ENCODE results near the gene KCMF1.
"Not testable (repeated sequence)": the region's sequence is repeated elsewhere in the genome, so short reads cannot be mapped to it uniquely, and the experiment has no call there.

Gene KCMF1

DNA sequence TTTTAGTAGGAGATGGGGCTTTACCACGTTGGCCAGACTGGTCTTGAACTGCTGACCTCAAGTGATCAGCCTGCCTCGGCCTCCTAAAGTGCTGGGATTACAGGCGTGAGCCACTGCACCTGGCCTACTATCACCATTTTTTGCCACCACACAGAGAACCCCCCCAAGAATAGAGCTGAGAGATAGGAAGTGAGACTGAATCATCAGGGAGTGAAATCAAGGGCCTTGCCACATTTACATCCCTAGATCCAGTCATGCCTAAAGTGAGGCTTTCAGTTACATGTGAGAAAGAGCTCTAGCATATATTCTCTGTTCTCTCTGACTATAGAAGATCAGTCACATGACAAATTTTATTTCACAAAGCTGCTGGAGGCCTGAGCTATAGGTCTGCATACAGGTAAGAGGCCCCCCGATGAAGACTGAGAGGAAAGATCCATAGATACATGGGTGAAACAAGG is 28.0 kb upstream of the KCMF1 start:
- H3K4me3 ChIP-seq (ENCODE audit: low read length): no peak overlapping the region
- no peaks in the 10 kb centered on the region for H3K36me3 ChIP-seq (ENCODE audit: insufficient read depth, low read length)

DNA sequence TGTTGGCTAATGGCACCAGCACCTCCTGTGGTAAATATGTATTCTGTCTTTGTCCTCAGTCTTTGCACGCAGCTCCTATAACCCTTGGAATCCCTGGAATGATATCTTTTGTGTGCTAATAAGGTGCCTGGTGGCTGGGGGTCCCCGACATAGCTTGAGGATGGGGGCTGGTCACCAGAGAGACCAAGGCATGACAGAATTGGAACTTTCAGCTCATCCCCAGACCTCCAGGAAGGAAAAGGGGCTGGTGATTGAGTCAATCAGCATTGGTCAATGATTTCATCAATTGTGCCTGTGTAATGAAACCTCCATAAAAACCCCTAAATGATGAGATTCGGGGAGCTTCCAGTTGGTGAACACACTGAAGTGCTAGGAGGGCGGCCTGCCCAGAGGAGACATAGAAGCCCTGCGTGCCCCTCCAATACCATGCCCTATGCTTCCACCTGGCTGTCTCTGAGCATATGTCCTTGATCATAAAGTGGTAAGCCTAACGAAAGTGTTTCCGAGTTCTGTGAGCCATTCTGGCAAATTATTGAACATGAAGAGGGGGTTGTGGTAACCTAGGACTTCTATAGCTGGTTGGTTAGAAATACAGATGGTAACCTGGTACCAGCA is 26.6 kb upstream of the KCMF1 start:
- Histone ChIP-seq H3K9me3 (ENCODE audit: low read length) (no peaks in the 10 kb centered on the region), H2AFZ (ENCODE audit: low read depth, low read length) (no peak overlapping the region), H3K4me3 (ENCODE audit: low read length) (no peak overlapping the region), H3K27me3 (ENCODE audit: insufficient read depth, low read length) (no peaks in the 10 kb centered on the region), H3K36me3 (ENCODE audit: insufficient read depth, low read length) (no peaks in the 10 kb centered on the region), H3K4me1 (ENCODE audit: insufficient read depth, low read length) (no peaks in the 10 kb centered on the region)

More for the DNA sequence above, 28.0 kb upstream of the KCMF1 start:
- Histone ChIP-seq H3K9me3 (ENCODE audit: low read length) (no peaks in the 10 kb centered on the region), H2AFZ (ENCODE audit: low read depth, low read length) (no peak overlapping the region), H3K27me3 (ENCODE audit: insufficient read depth, low read length) (no peaks in the 10 kb centered on the region), H3K4me1 (ENCODE audit: insufficient read depth, low read length) (no peaks in the 10 kb centered on the region)

DNA sequence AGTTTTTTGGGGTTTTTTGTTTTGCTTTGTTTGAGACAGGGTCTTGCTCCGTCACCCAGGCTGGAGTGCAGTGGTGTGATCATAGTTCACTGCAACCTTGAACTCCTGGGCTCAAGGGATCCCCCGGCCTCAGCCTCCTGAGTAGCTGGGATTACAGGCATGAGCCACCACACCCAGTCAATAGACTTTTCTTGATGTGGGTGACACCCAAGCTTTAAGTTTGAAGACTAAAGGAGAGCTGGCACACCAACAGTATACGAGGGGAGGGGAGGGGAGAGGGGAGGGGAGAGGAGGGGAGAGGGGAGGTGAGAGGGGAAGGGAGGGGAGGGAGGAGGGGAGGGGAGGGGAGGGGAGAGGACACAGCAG is 25.1 kb upstream of the KCMF1 start:
- H3K4me1 ChIP-seq (ENCODE audit: insufficient read depth, low read length); H3K9me3 ChIP-seq (ENCODE audit: low read length); H2AFZ ChIP-seq (ENCODE audit: low read depth, low read length); H3K27me3 ChIP-seq (ENCODE audit: insufficient read depth, low read length); H3K36me3 ChIP-seq (ENCODE audit: insufficient read depth, low read length); H3K4me3 ChIP-seq (ENCODE audit: low read length): not testable (repeated sequence)

DNA sequence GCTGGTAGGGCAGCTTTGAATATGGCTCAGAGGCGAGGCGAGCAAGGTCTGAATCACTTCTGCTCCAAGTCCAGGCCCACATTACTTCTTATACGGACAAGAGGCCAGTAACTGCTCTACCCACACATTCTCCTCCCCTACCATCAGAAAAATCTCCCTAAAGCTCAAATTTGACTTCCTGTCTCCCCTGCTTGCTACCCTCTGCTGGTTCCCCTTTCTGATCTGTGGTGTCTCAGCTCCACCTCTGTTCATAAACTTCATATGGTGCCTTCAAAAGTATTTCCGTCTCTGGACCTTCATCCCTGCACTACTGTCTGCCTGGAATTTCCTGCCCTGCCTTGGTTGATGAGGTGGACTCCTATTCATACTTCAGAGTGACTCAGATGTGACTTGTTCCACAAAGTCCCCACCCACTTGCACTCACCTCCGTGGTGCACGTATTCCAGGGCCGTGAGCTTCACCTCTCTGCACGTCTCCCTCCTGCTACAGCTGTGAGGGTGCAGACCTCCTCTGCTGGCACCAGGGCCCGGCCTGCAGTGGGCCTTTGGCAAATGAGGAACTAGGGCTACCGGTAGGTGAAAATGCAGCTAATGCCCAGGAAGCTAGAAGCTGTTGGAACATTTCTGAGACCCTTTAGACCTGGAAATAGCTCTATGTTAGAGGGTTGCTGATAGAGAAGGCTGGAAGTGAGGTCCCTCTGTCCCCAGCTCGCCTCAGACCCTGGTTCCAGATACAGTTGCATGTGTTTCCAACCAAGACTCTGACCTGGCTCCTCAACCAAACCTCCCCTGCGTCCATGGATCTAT is 24.6 kb upstream of the KCMF1 start:
- no peaks in the 10 kb centered on the region for H3K4me1 ChIP-seq (ENCODE audit: insufficient read depth, low read length)
- H3K9me3 ChIP-seq (ENCODE audit: low read length): no peaks in the 10 kb centered on the region
- no peak overlapping the region for H2AFZ ChIP-seq (ENCODE audit: low read depth, low read length)
- H3K27me3 ChIP-seq (ENCODE audit: insufficient read depth, low read length): no peaks in the 10 kb centered on the region
- H3K4me3 ChIP-seq (ENCODE audit: low read length): no peak overlapping the region
- no peaks in the 10 kb centered on the region for H3K36me3 ChIP-seq (ENCODE audit: insufficient read depth, low read length)

DNA sequence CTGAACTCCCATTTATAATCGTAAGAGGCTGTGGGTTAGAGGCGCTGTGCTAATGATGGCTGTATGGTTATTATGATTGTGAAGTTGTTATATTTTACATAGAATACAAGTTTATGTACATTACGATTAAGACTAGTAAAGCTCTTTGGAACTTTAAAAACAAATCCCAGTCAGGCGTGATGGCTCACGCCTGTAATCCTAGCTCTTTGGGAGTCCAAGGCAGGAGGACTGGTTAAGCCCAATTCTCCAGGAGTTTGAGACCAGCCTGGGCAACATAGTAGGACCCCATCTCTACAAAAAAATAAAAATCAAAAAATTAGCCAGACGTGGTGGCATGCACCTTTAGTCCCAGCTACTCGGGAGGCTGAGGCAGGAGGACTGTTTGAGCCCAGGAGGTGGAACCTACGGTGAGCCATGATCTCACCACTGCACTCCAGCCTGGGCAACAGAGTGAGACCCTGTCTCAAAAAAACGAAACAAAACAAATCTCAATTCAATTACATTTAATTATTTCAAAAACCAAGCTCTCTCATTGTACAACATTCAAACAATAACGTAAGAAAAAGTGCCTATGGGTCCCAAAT is 23.9 kb upstream of the KCMF1 start:
- Histone ChIP-seq H3K4me1 (ENCODE audit: insufficient read depth, low read length) (no peaks in the 10 kb centered on the region), H3K4me3 (ENCODE audit: low read length) (no peak overlapping the region), H3K36me3 (ENCODE audit: insufficient read depth, low read length) (no peaks in the 10 kb centered on the region), H3K9me3 (ENCODE audit: low read length) (no peaks in the 10 kb centered on the region), H2AFZ (ENCODE audit: low read depth, low read length) (no peak overlapping the region), H3K27me3 (ENCODE audit: insufficient read depth, low read length) (no peaks in the 10 kb centered on the region)

DNA sequence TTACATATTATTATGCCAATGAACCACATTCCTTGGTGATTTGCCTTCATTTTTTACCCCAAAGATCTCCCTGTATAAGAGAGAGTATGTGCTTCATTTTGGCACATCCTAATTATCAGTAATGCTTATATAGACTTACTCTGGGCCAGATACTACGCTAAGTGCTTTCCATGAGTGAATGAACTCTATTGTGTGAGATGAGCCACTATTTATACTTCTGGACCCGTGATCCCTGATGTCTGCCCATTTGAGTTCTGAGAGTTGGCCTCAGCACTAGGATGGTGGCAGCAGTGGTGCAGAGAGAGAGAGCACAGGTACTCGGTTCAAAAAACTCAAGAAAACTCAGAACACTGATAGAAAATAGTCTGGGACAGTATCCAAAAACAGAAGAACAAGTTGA is 17.4 kb upstream of the KCMF1 start:
- no peaks in the 10 kb centered on the region for H3K27me3 ChIP-seq (ENCODE audit: insufficient read depth, low read length)
- H3K4me1 ChIP-seq (ENCODE audit: insufficient read depth, low read length): peaks cover 7% of the 10 kb centered on the region
- no peak overlapping the region for H2AFZ ChIP-seq (ENCODE audit: low read depth, low read length)
- H3K36me3 ChIP-seq (ENCODE audit: insufficient read depth, low read length): no peaks in the 10 kb centered on the region
- no peaks in the 10 kb centered on the region for H3K9me3 ChIP-seq (ENCODE audit: low read length)
- H3K4me3 ChIP-seq (ENCODE audit: low read length): no peak overlapping the region

DNA sequence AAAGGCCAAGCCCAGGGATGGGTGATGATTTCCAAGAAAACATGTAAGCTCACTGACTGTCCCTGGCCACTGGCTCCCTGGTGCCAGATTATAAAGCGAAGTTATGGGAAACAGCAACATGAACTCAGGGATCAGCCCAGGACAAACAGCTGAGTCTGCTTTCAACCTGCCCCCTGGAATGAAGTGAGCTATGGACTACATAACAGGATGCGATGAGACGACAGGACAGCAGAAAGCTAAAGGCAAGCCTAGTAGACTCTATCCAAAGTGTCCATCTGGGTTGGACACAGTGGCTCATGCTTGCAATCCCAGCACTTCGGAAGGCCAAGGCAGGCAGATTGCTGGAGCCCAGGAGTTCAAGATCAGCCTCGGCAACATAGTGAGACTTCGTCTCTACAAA is 16.6 kb upstream of the KCMF1 start:
- H2AFZ ChIP-seq (ENCODE audit: low read depth, low read length): no peak overlapping the region
- no peaks in the 10 kb centered on the region for H3K9me3 ChIP-seq (ENCODE audit: low read length)
- no peak overlapping the region for H3K4me3 ChIP-seq (ENCODE audit: low read length)
- peaks cover 7% of the 10 kb centered on the region for H3K4me1 ChIP-seq (ENCODE audit: insufficient read depth, low read length)
- no peaks in the 10 kb centered on the region for H3K27me3 ChIP-seq (ENCODE audit: insufficient read depth, low read length)
- H3K36me3 ChIP-seq (ENCODE audit: insufficient read depth, low read length): no peaks in the 10 kb centered on the region

DNA sequence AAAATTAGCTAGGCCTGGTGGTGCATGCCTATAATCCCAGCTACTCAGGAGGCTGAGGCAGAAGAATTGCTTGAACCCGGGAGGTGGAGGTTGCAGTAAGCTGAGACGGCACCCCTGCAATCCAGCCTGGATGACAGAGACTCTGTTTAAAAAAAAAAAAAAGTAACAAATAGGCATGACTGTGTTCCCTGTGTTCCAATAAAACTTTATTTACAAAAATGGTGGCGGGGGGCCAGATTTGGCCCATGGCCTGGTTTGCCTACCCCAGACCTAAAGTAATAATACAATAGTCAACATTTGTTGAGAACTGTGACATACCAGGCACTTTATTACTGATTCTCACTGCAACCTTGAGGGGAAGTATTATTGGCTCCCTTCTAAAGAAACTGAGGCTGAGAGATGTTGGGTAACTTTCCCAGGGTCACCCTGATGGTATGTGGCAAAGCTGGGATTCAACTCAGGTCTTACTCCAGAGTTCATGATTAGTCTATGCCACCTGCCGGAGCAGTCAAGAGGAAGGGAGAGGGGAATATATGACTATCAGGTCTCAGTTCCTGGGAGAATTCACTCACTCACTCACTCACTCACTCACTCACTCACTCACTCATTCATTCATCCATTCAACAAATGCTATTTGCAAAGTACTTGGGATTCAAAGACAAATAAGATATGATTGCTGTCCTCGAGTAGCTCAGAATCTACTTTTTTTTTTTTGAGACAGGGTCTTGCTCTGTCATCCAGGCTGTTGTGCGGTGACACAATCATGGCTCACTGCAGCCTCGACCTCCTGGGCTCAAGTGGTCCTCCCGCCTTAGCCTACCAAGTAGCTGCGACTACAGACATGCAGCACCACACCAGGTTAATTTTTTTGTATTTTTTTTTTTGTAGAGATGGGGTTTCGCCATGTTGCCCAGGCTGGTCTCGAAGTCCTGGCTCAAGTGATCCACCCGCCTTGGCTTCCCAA is 14.3 kb upstream of the KCMF1 start:
- Histone ChIP-seq H3K4me1 (ENCODE audit: insufficient read depth, low read length) (peaks cover 7% of the 10 kb centered on the region), H3K36me3 (ENCODE audit: insufficient read depth, low read length) (no peaks in the 10 kb centered on the region), H3K27me3 (ENCODE audit: insufficient read depth, low read length) (no peaks in the 10 kb centered on the region), H3K4me3 (ENCODE audit: low read length) (no peak overlapping the region), H3K9me3 (ENCODE audit: low read length) (no peaks in the 10 kb centered on the region), H2AFZ (ENCODE audit: low read depth, low read length) (no peak overlapping the region)

DNA sequence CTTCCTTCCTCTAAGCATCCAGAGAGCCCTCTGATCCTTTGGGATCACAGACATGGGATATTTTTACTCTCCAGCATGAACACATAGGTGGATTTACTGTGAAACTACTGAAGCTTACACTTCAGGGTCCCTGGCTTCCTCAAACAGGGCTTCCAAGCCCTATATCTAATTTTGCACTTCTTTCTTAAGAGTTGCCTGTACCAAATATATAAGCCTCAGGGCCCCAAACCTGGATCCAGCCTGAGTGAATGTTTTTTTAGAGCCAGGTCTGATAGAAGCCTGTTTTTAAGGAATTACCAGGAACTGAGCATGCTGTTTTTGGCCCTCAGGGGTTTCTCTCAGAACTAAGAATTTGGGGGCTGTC is 13.2 kb upstream of the KCMF1 start:
- no peak overlapping the region for H2AFZ ChIP-seq (ENCODE audit: low read depth, low read length)
- peaks cover 7% of the 10 kb centered on the region for H3K4me1 ChIP-seq (ENCODE audit: insufficient read depth, low read length)
- peaks cover 3% of the 10 kb centered on the region for H3K36me3 ChIP-seq (ENCODE audit: insufficient read depth, low read length)
- H3K27me3 ChIP-seq (ENCODE audit: insufficient read depth, low read length): no peaks in the 10 kb centered on the region
- no peaks in the 10 kb centered on the region for H3K9me3 ChIP-seq (ENCODE audit: low read length)
- H3K4me3 ChIP-seq (ENCODE audit: low read length): no peak overlapping the region

DNA sequence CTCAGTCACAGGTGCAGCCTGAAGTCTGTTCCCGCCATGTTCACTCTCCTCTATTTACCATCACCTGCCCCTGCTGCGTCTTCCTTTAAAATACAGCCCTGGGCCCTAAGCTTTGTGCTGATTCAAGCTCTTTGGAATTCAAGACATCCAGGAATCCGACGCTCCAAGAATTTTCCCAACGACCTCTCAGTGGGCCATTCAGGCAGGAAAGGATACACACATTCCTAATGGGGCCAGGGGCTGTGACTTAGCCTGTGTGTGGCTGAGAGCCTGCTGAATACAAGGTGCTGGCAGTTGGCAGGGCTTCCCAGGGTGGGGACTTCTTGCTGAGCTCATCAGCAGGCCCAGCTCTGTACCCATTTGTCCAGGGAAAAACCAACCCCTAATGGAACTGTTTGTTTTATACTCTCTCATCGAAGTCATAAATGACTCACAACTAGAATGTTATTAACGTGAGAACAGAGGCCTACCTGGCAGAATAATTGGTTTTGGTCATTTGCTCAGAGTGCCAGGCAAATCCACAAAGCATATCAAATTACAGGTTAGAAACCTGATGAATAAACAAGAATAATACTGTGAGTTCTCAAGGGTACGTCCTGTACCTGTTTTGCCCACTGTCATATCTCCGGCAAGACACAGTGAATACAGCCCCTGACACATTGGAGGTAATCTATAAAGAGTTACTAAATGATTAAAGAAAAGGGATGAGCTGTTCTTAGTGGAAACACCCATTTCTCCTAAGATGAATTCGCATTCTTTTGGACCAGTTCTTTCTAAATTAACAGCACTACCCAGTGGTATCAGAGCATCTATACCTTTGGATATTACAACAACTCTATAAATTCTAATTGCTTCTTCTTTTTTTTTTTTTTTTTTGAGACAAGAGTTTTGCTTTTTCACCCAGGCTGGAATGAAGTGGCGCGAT is 12.6 kb upstream of the KCMF1 start:
- Histone ChIP-seq H3K9me3 (ENCODE audit: low read length) (no peaks in the 10 kb centered on the region), H2AFZ (ENCODE audit: low read depth, low read length) (no peak overlapping the region), H3K4me1 (ENCODE audit: insufficient read depth, low read length) (peaks cover 7% of the 10 kb centered on the region), H3K27me3 (ENCODE audit: insufficient read depth, low read length) (no peaks in the 10 kb centered on the region), H3K4me3 (ENCODE audit: low read length) (no peak overlapping the region), H3K36me3 (ENCODE audit: insufficient read depth, low read length) (peaks cover 7% of the 10 kb centered on the region)

DNA sequence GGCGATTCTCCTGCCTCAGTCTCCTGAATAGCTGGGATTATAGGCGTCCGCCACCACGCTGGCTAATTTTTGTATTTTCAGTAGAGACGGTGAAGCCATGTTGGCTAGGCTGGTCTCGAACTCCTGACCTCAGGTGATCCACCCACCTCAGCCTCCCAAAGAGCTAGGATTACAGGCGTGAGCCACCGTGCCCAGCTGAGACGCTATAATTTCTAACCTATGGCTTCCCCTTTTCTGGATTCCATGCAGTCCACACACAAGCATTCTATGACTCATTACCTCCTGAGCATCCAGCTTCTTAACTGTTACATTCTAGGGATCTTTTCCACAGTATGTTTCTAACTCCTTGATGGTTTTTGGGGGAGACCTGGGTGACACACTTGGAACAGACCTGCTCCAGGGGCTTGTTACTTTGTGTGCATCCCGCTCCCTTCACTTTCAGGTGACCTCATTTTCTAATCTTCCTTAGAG is 11.8 kb upstream of the KCMF1 start:
- Histone ChIP-seq H3K36me3 (ENCODE audit: insufficient read depth, low read length) (peaks cover 14% of the 10 kb centered on the region), H3K27me3 (ENCODE audit: insufficient read depth, low read length) (no peaks in the 10 kb centered on the region), H3K9me3 (ENCODE audit: low read length) (no peaks in the 10 kb centered on the region), H3K4me1 (ENCODE audit: insufficient read depth, low read length) (peaks cover 7% of the 10 kb centered on the region), H2AFZ (ENCODE audit: low read depth, low read length) (no peak overlapping the region), H3K4me3 (ENCODE audit: low read length) (no peak overlapping the region)

Measured in neuron (in vitro differentiated cells).